Measurements from ENCODE around the gene MPHOSPH9.
A peak's percentile ranks its signal among the peaks of the same experiment; 100 is the strongest.

The MPHOSPH9 gene

GRCh38 chr12:123151457-123152454 lies 81.2 kb downstream of the MPHOSPH9 start:
- TF ChIP-seq CTCF (conservative IDR thresholded peaks at IDR 0.05; ENCODE audit: low read depth), result no peak
- no peak for DNase-seq (ENCODE audit: low spot score)
- peak overlapping the region; percentile 63 for H3K27ac ChIP-seq
- CTCF ChIA-PET, result interaction anchor here (0.6 to 3.7 kb wide), 7 partner anchors 29 to 271 kb away, joined by 3 to 20 read pairs (median 3); no protein-coding TSS in a partner anchor
- POLR2A ChIA-PET (ENCODE audit: low non-redundant PET), result interaction anchor here (1.0 kb wide), 1 partner anchor 108 kb away, joined by 5 read pairs; no protein-coding TSS in a partner anchor

- CTCF ChIA-PET, result interaction anchor here (0.6 to 3.7 kb wide), 5 partner anchors 10 to 185 kb away, joined by 3 to 20 read pairs (median 3); partner anchors contain the start of gene ABCB9
- peak within 1 kb of the TSS; percentile 63 for H3K27ac ChIP-seq
- peak; percentile 58 for DNase-seq (ENCODE audit: low spot score)
- TF ChIP-seq CTCF (conservative IDR thresholded peaks at IDR 0.05; ENCODE audit: low read depth), result peak; percentile 63
- POLR2A ChIA-PET (ENCODE audit: low non-redundant PET), result interaction anchor here (1.0 kb wide), 1 partner anchor 108 kb away, joined by 5 read pairs; no protein-coding TSS in a partner anchor
These were observed 82.0 kb downstream of the MPHOSPH9 start, which contains the start of gene PITPNM2 for GRCh38 chr12:123150744-123151456. Gene PITPNM2 (minus strand): TSS chr12:123151090. CDS start chr12:123034590, 116,500 bp downstream.

- peak; percentile 42 for DNase-seq (ENCODE audit: low spot score)
- POLR2A ChIA-PET (ENCODE audit: low non-redundant PET), result interaction anchor here (1.0 kb wide), 1 partner anchor 107 kb away, joined by 5 read pairs; no protein-coding TSS in a partner anchor
These were observed 82.6 kb downstream of the MPHOSPH9 start for GRCh38 chr12:123150275-123150743.

GRCh38 chr12:123149501-123150274 lies 83.3 kb downstream of the MPHOSPH9 start:
- CTCF ChIA-PET, result interaction anchor here (1.0 to 3.7 kb wide), 2 partner anchors 106 to 107 kb away, joined by 5 to 20 read pairs; no protein-coding TSS in a partner anchor
- POLR2A ChIA-PET (ENCODE audit: low non-redundant PET), result no interaction called here
- no peak for TF ChIP-seq CTCF (conservative IDR thresholded peaks at IDR 0.05; ENCODE audit: low read depth)
- no peak for DNase-seq (ENCODE audit: low spot score)
- peak overlapping the region; percentile 63; the same call in 1 of the 2 replicates for H3K27ac ChIP-seq

More at GRCh38 chr12:123150275-123150743, 82.6 kb downstream of the MPHOSPH9 start:
- H3K27ac ChIP-seq, result peak overlapping the region; percentile 63
- TF ChIP-seq CTCF (conservative IDR thresholded peaks at IDR 0.05; ENCODE audit: low read depth), result no peak
- CTCF ChIA-PET, result interaction anchor here (0.6 to 3.7 kb wide), 4 partner anchors 11 to 184 kb away, joined by 3 to 20 read pairs (median 4); partner anchors contain the start of gene ABCB9

- TF ChIP-seq CTCF (conservative IDR thresholded peaks at IDR 0.05; ENCODE audit: low read depth), result no peak
- H3K27ac ChIP-seq, result peak overlapping the region; percentile 4; the same call in 1 of the 2 replicates
- POLR2A ChIA-PET (ENCODE audit: low non-redundant PET), result no interaction called here
- DNase-seq (ENCODE audit: low spot score), result no peak
- CTCF ChIA-PET, result interaction anchor here (1.0 kb wide), 1 partner anchor 106 kb away, joined by 5 read pairs; no protein-coding TSS in a partner anchor
These were observed 83.9 kb downstream of the MPHOSPH9 start for GRCh38 chr12:123149088-123149487.
